ENCODE measurements around the gene COA4. TPM values are rescaled to one million over a fixed set of nuclear protein-coding genes. Genes with fewer than 3 reads are reported as not detected.

Gene COA4
- total RNA-seq, 2 donors from 2014 or later = 56.2 to 104 TPM

GRCh38 chr11:73851046-73851764, 25.4 kb downstream of the COA4 start:
- no peak for ATAC-seq (replicated peaks)
- H3K9me3 Mint-ChIP-seq = no peaks in the 10 kb centered on the region
- H3K4me3 Mint-ChIP-seq = no peak overlapping the region
- H3K36me3 Mint-ChIP-seq (ENCODE audit: low read depth) = peaks cover 40% of the 10 kb centered on the region
- H3K27me3 Mint-ChIP-seq = no peaks in the 10 kb centered on the region
- no peaks in the 10 kb centered on the region for H3K4me1 Mint-ChIP-seq
- no peak overlapping the region for H3K27ac Mint-ChIP-seq

DNA sequence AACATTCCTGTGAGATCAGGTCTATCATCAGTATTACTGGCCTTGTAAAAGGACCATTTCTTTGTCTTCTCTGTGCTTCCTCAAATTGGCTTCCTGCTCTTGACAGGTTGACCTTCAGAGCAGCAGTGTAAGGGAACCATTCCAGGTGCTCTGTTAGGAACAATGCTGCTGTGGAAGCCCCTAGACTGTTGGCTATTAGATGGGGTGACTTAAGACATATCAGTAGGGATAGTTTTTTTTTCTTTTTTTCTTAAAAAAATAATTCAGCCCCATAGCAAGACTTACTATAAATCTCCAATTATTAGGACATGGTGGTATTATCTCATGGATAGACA, 37.6 kb downstream of the COA4 start:
- peaks cover 22% of the 10 kb centered on the region for H3K36me3 Mint-ChIP-seq (ENCODE audit: low read depth)
- H3K4me1 Mint-ChIP-seq = no peaks in the 10 kb centered on the region
- no peaks in the 10 kb centered on the region for H3K27me3 Mint-ChIP-seq
- H3K9me3 Mint-ChIP-seq = no peaks in the 10 kb centered on the region
- ATAC-seq (replicated peaks) = no peak
- H3K4me3 Mint-ChIP-seq = no peak overlapping the region
- no peak overlapping the region for H3K27ac Mint-ChIP-seq

GRCh38 chr11:73838443-73839122, 38.1 kb downstream of the COA4 start:
- Mint-ChIP-seq H3K4me1 (no peaks in the 10 kb centered on the region), H3K4me3 (no peak overlapping the region), H3K36me3 (ENCODE audit: low read depth) (peaks cover 18% of the 10 kb centered on the region), H3K9me3 (no peaks in the 10 kb centered on the region), H3K27me3 (no peaks in the 10 kb centered on the region), H3K27ac (no peak overlapping the region)
- no peak for ATAC-seq (replicated peaks)

- no peak for ATAC-seq (replicated peaks)
- no peaks in the 10 kb centered on the region for H3K9me3 Mint-ChIP-seq
- no peaks in the 10 kb centered on the region for H3K4me1 Mint-ChIP-seq
- no peak overlapping the region for H3K27ac Mint-ChIP-seq
- H3K27me3 Mint-ChIP-seq = no peaks in the 10 kb centered on the region
- no peak overlapping the region for H3K4me3 Mint-ChIP-seq
- peaks cover 39% of the 10 kb centered on the region for H3K36me3 Mint-ChIP-seq (ENCODE audit: low read depth)
These were observed 43.6 kb downstream of the COA4 start for GRCh38 chr11:73833067-73833466.

DNA sequence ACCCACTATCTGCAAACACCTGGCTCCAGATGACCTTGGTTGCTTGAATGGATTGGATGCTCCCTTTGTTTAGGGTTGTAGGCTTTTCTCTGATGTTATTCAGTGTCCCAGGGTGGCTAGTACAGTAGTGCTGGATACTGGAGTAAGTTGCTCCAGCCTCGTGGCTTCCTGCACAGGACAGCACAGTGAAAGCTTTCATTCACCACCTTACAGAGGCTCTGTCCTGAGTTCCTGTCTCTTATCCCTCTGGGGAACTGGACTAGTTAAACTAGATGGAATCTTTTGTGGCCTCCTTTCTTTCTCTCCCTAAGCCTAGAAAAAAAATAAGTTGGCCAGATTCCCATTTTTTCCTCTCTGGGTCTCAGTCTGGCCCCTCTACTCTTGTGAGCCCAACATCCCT, 46.4 kb downstream of the COA4 start:
- Mint-ChIP-seq H3K4me1 (no peaks in the 10 kb centered on the region), H3K27ac (no peak overlapping the region), H3K27me3 (no peaks in the 10 kb centered on the region), H3K9me3 (no peaks in the 10 kb centered on the region), H3K4me3 (no peak overlapping the region), H3K36me3 (ENCODE audit: low read depth) (peaks cover 63% of the 10 kb centered on the region)
- no peak for ATAC-seq (replicated peaks)

Other genes with a start within 250 kb of the COA4 start
- 10 to 100 TPM in 1 of 2 donors, 1 to 10 TPM in 1; 9.7 to 11.9 TPM for gene PLEKHB1, start 230.3 kb downstream of the COA4 start, total RNA-seq
- gene RAB6A, start 115.8 kb downstream of the COA4 start, total RNA-seq = 100 to 1,000 TPM in 1 of 2 donors, 10 to 100 TPM in 1; 78.6 to 113 TPM
- 10 to 100 TPM; 28.1 to 39.6 TPM for gene MRPL48, start 89.0 kb downstream of the COA4 start, total RNA-seq
- gene PAAF1, start 153 bp upstream of the COA4 start, total RNA-seq = 10 to 100 TPM; 32.0 to 40.6 TPM
- 1 to 10 TPM in 1 of 2 donors, not detected in 1; 1.2 TPM for gene DNAJB13, start 74.2 kb upstream of the COA4 start, total RNA-seq
- 100 to 1,000 TPM; 199 to 269 TPM for gene UCP2, start 106.0 kb upstream of the COA4 start, total RNA-seq
- gene UCP3, start 132.2 kb upstream of the COA4 start, total RNA-seq = 1 to 10 TPM; 4.3 to 6.6 TPM